ENCODE measurements around the gene CEP170B. TPM values are rescaled to one million over a fixed set of nuclear protein-coding genes. Genes with fewer than 3 reads are reported as not detected.

CEP170B gene
- polyA plus RNA-seq, 2 of the 4 experiments (the other 2 are of a cell fraction) = 4.5 to 13.5 TPM

GRCh38 chr14:104822821-104823615 lies 42.0 kb upstream of the CEP170B start:
- DNase-seq (ENCODE audit: low read depth in 1 of 2, low spot score in 1 of 2) (no peak), ATAC-seq (no peak), FAIRE-seq (no peak)
- Histone ChIP-seq H3K9me3 (no peaks in the 10 kb centered on the region), H3K4me2 (no peak overlapping the region), H3K27ac (no peak overlapping the region), H3K4me1 (peaks cover 14% of the 10 kb centered on the region), H3K4me3 (no peak overlapping the region)
- CTCF ChIA-PET = interaction anchor here (1.0 to 1.3 kb wide), 2 partner anchors 48 to 111 kb away, joined by 3 read pairs; no protein-coding TSS in a partner anchor
- POLR2A ChIA-PET = no interaction called here
- TF ChIP-seq E2F6 (IDR thresholded peaks at IDR 0.05; ENCODE audit: borderline replicate concordance, low read depth) (no peak), ZFP36 (IDR thresholded peaks at IDR 0.05; ENCODE audit: borderline replicate concordance, partially characterized antibody) (no peak), JUNB (IDR thresholded peaks at IDR 0.05) (no peak), TP53 (CRISPR knock-in tag; IDR thresholded peaks at IDR 0.05) (no peak), FOXS1 (CRISPR knock-in tag; IDR thresholded peaks at IDR 0.05) (no peak), NFE2L2 (conservative IDR thresholded peaks at IDR 0.05; ENCODE audit: low read length) (no peak), EP300 (IDR thresholded peaks at IDR 0.05) (no peak), HES2 (IDR thresholded peaks at IDR 0.05) (no peak), RFX5 (IDR thresholded peaks at IDR 0.05) (no peak), HMGXB4 (CRISPR knock-in tag; IDR thresholded peaks at IDR 0.05; ENCODE audit: borderline replicate concordance) (no peak)
- WGBS (ENCODE audit: missing lambda C conversion rate) = 84% methylated on average over 22 of the region's 22 CpGs

- FAIRE-seq (no peak), DNase-seq (ENCODE audit: low read depth in 1 of 2, low spot score in 1 of 2) (no peak), ATAC-seq (no peak)
- no peak overlapping the region for H3K4me2 ChIP-seq
- ChIA-PET CTCF (interaction anchor here (3.5 kb wide), 2 partner anchors 23 to 55 kb away, joined by 28 to 88 read pairs; no protein-coding TSS in a partner anchor), POLR2A (no interaction called here)
- no peak overlapping the region for H3K27ac ChIP-seq
- H3K4me3 ChIP-seq = no peak overlapping the region
- WGBS (ENCODE audit: missing lambda C conversion rate) = 70% methylated on average over 2 of the region's 2 CpGs
- H3K4me1 ChIP-seq = peaks cover 14% of the 10 kb centered on the region
- no peaks in the 10 kb centered on the region for H3K9me3 ChIP-seq
- TF ChIP-seq FOXS1 (CRISPR knock-in tag; IDR thresholded peaks at IDR 0.05) (no peak), EHMT2 (IDR thresholded peaks at IDR 0.05; ENCODE audit: low read depth) (peak; percentile 59; the same call in 1 of the 2 replicates)
Measured at GRCh38 chr14:104824353-104824997, 40.6 kb upstream of the CEP170B start.

GRCh38 chr14:104826189-104826860 lies 38.7 kb upstream of the CEP170B start:
- H3K4me3 ChIP-seq = peak overlapping the region; percentile 45
- ChIA-PET CTCF (interaction anchor here (0.8 to 4.2 kb wide), 26 partner anchors 15 to 116 kb away, joined by 3 to 88 read pairs (median 6); partner anchors contain the start of genes AKT1, SIVA1 and ZBTB42), POLR2A (interaction anchor here (0.5 to 0.9 kb wide), 3 partner anchors 58 to 159 kb away, joined by 3 to 4 read pairs (median 3); no protein-coding TSS in a partner anchor)
- WGBS (ENCODE audit: missing lambda C conversion rate) = 4% methylated on average over 11 of the region's 54 CpGs
- peaks cover 9% of the 10 kb centered on the region; the same call in 2 of the 3 replicates for H3K4me1 ChIP-seq
- H3K27ac ChIP-seq = peak overlapping the region; percentile 54 to 89
- peak; percentile 82 to 92 for DNase-seq (ENCODE audit: low read depth in 1 of 2, low spot score in 1 of 2)
- ATAC-seq = peak; percentile 78 to 86
- no peak for FAIRE-seq
- no peaks in the 10 kb centered on the region for H3K9me3 ChIP-seq
- peak overlapping the region; percentile 95 for H3K4me2 ChIP-seq
- TF ChIP-seq BHLHE40 (IDR thresholded peaks at IDR 0.05; ENCODE audit: low read depth, low read length) = no peak
- TF ChIP-seq RCOR1 (IDR thresholded peaks at IDR 0.05; ENCODE audit: low read depth, low read length) = no peak
- TF ChIP-seq MAX (IDR thresholded peaks at IDR 0.05) = no peak; the same call in 1 of the 2 replicates
- TF ChIP-seq ELK1 (IDR thresholded peaks at IDR 0.05; ENCODE audit: low read depth, low read length) = no peak
- no peak for TF ChIP-seq CEBPB (IDR thresholded peaks at IDR 0.05)
- TF ChIP-seq SMC3 (IDR thresholded peaks at IDR 0.05) = peak; percentile 86
- TF ChIP-seq ZSCAN20 (CRISPR knock-in tag; IDR thresholded peaks at IDR 0.05) = no peak
- TF ChIP-seq RAD21 (conservative IDR thresholded peaks at IDR 0.05 in 1 of 2, IDR thresholded peaks at IDR 0.05 in 1 of 2) = peak; percentile 63 to 86
- TF ChIP-seq ESRRA (IDR thresholded peaks at IDR 0.05; ENCODE audit: borderline replicate concordance, low read length) = no peak
- TF ChIP-seq JUN (IDR thresholded peaks at IDR 0.05) = peak in 1 of 2 experiments; percentile 56; a peak in 2 of 5 replicates
- no peak for TF ChIP-seq MAFK (IDR thresholded peaks at IDR 0.05; ENCODE audit: partially characterized antibody)
- no peak for TF ChIP-seq TFCP2L1 (CRISPR knock-in tag; IDR thresholded peaks at IDR 0.05)
- 0 out of 2 replicates have a peak, but pooled peaks have one; percentile 20 for TF ChIP-seq MAZ (IDR thresholded peaks at IDR 0.05; ENCODE audit: borderline replicate concordance, low read depth, low read length)
- TF ChIP-seq EHF (CRISPR knock-in tag; IDR thresholded peaks at IDR 0.05) = no peak
- no peak for TF ChIP-seq NFE2L2 (conservative IDR thresholded peaks at IDR 0.05; ENCODE audit: low read length)
- TF ChIP-seq HDAC2 (IDR thresholded peaks at IDR 0.05) = no peak
- TF ChIP-seq CBX2 (IDR thresholded peaks at IDR 0.05; ENCODE audit: borderline replicate concordance, low read depth) = no peak
